Putamen (tissue), 1 donor: ENCODE measurements around the gene FAM187B.

Experiments
- DNase-seq: peaks from one replicate; pipeline ENCODE4 v3.0.0-alpha.2; 2016; ENCODE audit warnings: low spot score

FAM187B gene

DNA sequence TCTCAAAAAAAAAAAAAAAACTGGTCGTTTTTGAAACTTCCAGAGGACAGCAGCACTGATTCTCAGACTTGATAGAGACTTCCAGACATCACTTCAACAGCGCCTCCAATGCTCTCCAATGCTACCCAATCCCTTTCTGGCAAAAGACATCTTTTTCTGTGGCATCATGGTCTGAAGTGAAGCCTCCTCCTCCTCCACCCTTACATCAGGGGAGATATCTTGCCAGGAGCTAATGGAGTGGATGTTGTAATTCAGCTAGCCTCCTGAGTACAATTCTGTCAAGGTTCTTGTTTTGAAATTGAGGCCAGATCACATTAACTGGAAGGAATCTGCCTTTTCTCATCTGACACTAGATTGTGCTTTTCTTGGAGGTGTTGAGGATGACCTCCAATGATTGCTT, 49.8 kb downstream of the FAM187B start:
- no peak for DNase-seq

DNA sequence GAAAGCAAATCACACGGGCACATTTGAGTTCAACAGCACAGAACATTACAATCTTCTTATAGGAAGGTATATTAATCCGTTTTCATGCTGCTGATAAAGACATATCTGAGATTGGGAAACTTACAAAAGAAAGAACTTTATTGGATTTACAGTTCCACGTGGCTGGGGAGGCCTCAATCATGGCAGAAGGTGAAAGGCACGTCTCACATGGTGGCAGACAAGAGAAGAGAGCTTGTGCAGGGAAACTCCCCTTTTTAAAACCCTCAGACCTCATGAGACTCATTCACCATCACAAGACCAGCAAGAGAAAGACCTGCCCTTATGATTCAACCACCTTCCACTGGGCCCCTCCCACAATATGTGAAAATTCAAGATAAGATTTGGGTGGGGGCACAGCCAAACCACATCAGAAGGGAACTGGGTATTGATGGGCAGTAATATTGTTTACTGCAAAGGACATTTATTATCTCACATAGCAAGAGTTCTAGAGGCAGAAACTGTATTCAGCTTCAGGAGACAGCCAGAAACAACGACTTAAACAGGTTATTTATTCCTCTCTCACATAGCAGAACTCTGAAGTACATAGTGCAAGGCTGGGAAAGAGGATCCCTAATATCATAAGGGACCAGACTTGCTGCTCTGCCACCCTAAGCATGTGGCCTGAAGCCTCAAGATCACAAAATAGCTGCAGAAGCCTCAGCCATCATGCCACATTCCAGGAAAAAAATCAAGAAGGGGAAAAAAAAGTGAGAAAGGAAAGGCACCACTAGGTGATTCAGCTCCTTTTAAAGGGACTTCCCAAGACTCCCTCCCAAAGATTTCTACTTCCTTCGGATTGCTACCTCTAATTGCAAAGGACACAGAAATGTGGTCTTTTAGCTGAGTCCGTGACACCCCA, 50.9 kb downstream of the FAM187B start:
- DNase-seq: no peak

DNA sequence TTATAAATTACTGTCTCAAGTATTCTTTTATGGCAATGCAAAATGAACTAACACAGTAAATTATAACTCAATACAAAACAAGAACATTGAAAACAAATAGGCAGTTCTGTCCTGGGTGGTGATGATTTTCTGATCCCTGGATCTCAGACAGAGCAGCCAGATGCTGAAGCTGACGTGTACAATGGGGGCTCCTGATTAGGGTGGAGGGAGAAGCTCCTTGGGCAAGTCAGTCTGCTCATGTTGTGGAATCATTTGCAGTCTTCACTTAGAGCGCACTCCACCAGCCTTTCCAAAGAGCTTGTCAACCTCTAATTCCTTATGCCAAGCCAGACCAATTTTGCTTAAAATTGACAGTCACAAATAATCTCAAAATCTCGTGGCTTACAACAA, 52.4 kb downstream of the FAM187B start:
- DNase-seq: no peak
